RPMI8226 (cell line): ENCODE measurements around the gene RAMACL.
"Not testable (repeated sequence)": the region's sequence is repeated elsewhere in the genome, so short reads cannot be mapped to it uniquely, and the experiment has no call there.

Source experiments
- DNase-seq: peaks from one replicate; pipeline ENCODE4 v3.0.0-alpha.2; 2015

Gene RAMACL

GRCh38 chr6:166595061-166595780 lies 8.7 kb upstream of the RAMACL start:
- DNase-seq: no peak

GRCh38 chr6:166592821-166593220 lies 6.3 kb upstream of the RAMACL start:
- no peak for DNase-seq

GRCh38 chr6:166591961-166592520 lies 5.6 kb upstream of the RAMACL start:
- DNase-seq: no peak

DNA sequence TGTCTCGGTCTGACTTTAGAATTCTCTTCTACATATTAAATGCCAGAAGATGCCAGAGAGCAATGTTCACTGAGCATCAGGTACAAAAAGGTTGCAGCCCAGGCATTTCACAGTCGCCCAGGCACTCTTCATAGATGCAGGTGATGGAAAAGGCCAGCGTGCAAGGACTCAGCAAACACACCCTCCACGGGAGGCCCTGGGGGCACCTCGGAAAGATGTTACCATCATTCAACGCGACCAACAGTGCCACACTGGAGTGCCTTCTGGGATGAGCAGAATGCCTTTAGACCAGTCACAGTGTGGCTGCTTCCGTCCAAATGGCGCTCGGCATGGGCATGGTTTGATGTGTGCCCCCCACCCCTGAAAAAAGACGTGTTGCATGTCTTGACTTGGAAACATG lies 4.5 kb upstream of the RAMACL start:
- no peak for DNase-seq

GRCh38 chr6:166589786-166590574 lies 3.5 kb upstream of the RAMACL start:
- DNase-seq: no peak

GRCh38 chr6:166589337-166589731 lies 2.9 kb upstream of the RAMACL start:
- DNase-seq: no peak

- DNase-seq: peak; percentile 60
These were observed 2.3 kb upstream of the RAMACL start for GRCh38 chr6:166588691-166589336.

DNA sequence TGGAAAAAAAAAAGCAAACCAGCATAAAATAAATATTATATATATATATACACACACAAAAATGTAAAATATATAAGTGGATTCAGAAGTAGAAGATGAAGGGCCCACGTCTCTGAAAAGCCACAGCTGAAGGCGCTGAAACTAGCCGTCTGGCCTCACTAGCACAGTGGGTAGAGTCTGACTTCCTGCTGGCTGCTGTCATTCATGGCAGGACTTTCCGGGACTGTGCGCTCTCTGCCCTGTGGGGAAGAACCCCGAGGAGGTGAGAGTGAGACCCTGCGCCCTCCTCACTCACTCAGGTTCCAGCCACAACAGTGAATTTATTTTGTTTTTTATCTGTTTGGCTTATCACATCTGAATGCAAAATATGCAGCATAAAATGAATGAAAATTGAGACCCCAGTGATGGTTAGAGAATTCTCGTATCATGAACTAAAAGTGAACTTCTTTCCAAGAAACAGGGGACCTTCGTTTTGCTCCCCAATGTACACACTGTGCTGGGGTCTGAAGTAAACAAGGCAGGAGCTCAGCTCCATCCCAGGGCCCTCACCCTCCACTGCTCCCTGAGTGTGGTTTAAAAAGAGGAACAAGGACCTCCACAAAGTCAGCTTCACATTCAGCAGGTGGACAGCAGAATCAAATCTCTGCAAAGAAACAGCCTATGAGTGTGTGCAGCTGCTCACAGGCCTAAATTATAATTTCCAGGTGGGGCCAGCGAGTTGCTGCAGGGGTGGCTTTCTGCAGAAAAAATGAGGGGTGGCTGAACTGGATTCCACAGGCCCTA lies 1.3 kb upstream of the RAMACL start:
- DNase-seq: peak; percentile 78

DNA sequence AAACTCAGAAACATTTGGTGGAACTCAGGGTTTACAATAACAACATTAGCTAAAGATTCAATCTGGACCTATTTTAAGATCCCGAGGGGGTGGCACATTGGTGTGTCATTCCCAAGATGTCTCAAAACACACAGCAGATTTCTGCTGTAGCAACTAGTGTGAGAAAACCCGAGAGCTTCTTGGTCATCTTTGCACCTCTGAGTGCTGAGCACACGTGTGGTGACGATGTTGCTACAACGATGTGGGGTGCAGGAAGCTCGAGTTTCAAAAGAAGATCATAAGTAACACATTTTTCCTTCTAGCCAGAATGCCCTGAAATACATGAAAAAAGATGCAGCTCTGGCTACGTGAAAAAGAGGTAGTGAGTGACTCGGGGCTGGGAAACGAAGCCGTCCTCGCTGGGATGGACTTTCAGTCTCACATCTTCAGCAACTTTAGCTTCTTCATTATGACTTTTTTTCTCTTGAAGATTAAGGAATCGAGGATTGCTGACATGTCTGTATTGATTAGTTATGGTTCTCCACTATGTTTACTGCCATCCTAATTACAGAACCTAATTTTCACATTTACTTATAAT lies 1.5 kb downstream of the RAMACL start:
- no peak for DNase-seq

DNA sequence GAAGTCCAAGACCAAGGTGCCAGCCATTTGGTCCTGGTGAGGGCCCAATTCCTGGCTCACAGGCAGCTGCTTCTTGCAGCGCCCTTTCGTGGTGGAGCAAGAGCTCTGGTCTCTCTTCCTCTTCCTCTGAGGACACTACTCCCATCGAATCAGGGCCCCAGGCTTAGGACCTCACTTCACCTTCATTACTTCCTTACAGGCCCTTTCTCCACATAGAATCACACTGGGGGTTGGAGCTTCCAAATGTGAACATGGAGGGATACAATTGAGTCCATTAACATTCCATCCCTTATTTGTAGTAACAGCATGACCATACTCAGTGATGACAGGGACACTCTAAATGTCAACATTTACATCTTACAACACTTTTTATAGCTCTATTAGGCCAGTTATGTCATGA lies 2.3 kb downstream of the RAMACL start:
- no peak for DNase-seq

DNA sequence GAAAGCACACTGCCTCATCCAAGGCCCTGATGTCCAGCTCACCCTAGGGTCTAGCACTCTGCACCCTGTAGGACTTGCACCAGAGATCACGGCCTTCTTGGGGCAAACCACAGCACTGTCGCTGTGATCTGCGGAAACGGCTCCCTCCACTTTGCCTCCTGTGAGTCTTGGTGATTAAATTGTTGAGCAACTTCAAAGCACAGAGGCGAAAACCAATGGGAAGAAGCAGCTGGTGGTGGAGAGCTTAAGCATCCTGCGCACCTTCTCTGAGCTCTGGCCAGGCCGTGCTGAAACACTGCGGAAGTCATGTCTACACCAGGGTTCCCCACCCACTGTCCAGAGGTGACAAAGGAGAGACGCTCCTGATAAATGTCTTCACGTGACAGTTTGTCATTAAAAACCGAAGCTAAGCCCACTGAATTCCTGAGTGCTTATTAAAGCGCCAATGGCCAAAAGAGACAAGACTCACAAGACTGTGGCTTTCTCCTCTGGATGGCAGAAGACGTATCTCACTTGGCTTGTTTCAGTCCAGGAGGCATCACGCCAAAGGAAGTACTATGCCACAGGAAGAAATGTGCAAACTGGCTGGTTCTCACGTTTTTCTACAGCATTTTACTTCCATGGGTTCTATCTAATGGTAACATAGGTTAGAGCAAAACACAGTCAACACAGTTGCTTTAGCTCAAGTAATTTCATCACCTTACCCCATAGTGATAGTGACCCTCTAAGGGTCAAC lies 3.1 kb downstream of the RAMACL start:
- DNase-seq: no peak

DNA sequence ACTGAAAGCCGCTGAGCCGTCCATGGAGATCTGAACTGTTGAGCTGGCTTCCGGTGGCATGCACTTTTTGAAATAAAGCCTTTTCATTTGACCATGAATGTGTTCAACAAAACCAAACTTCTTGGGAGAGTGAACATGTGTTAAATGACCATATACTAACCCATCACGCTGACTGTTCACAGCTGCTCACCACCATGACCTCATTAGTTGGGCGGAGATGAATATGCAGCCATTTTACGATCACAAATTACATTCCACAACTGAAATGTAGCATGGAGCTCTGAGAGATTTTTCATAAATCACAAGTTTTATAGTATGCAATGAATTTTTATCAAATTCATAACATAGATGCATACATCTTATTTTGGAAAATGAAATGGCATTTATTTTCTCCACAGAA lies 4.2 kb downstream of the RAMACL start:
- no peak for DNase-seq

- DNase-seq: not testable (repeated sequence)
These were observed 4.7 kb downstream of the RAMACL start for GRCh38 chr6:166581801-166582200.

GRCh38 chr6:166581091-166581511 lies 5.4 kb downstream of the RAMACL start:
- DNase-seq: no peak

DNA sequence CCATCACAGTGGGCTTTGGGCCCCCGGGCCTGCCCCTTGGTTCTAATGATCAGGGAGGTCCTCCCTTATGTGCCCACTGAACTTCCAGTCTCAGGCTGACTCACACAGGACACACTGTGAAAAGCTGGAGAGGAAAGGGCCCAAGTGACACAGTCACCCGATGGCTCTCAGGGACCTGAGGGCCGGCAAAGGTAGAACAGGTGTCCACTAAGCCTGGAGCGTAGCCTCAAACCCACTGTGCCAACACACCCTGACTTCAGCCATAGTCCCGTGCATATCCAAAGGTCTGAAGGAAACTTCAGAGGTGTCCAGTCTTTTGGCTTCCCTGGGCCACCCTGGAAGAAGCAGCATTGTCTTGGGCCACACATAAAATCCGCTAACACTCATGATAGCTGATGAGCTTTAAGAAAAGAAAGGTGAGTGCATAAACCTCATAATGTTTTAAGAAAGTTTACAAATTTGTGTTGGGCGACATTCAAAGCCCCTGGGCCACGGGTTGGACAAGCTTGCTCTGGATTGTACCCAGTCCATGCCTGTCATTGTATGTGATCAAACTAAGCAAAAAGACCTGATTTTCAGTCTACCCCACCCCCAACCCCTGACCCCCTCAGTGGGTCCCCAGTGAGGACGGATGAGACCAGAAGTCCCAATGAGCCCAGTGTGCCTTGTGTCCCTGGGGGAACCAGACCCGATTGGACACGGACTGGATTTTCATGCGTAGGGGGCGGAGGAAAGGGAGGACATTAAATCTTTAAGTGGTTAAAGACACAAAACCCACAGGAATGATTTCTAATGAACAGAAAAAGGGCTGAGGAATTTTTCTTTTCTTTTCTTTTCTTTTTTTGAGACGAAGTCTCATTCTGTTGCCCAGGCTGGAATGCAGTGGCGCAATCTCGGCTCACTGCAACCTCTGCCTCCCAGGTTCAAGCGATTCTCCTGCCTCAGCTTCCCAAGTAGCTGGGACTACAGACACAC lies 6.1 kb downstream of the RAMACL start:
- DNase-seq: no peak

GRCh38 chr6:166579237-166579850 lies 7.1 kb downstream of the RAMACL start:
- peak; percentile 20 for DNase-seq

- DNase-seq: no peak
These were observed 7.8 kb downstream of the RAMACL start for GRCh38 chr6:166578536-166579236.

DNA sequence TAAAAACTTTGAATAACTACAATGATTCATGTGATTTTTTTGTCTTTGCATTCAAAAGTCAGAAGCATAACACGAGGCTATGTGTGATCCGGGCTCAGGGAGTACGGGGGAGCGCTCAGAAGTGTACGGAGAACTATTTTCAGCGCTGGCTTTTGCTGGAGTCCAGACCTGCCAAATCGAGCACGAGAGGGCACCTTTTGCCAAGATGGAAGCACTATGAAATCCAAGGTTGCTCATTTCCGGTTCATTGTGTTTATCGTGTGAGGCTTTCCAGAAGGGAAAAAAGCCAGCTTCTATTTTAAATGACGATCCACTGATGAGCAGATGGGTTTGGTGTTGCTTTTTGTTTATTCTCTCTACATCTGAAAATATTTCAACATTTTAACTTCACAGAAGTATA lies 11.3 kb downstream of the RAMACL start:
- no peak for DNase-seq

DNA sequence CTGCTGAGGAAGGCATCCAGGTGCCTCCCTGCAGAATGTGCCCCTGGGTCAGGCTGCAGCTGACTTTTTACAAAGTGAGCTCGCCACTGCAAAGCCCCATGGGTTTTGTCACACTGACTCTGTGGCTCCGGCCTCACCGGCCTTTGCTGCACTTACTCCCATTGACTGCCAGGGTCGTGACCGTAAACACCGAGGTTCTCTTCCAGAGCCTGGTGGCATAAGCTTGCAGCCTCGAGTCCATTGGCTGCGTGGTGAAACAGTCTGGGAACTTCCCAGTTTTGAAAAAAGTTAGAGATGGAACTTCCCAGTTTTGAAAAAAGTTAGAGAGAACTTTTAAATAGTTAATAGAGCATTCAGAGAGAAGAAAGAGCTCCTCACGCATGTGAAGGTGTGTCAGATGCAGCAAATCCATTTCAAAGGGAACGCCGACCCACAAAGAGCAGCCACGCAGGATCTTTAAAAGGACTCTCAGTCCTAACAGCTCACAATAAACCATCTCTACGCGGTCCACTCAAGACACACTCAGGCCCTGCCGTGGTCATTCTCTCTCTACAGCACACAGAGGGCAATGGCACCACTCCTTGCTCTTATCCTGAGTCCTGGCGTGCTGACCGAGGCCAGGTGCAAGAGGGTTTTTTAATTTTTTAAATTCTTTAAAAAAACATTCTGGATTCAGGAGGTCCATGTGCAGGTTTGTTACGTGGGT lies 12.8 kb downstream of the RAMACL start:
- DNase-seq: no peak
